H1 (cell line): Measurements from ENCODE around the gene CTIF. TPM values are rescaled to one million over a fixed set of nuclear protein-coding genes. Genes with fewer than 3 reads are reported as not detected.

Experiments used
- CTCF ChIA-PET: fragments of 300-600 bp; sonication (Branson Sonifier 250); formaldehyde crosslinking; loops from one replicate; lab custom pipeline; 2021; ENCODE audit not compliant: partially characterized antibody; lab: Charles Lee
- POLR2A ChIA-PET: fragments of 300-600 bp; sonication (Branson Sonifier 250); formaldehyde crosslinking; loops from one replicate; lab custom pipeline; 2021; ENCODE audit warnings: inconsistent platforms; ENCODE audit not compliant: partially characterized antibody; lab: Charles Lee
- DNase-seq, 2 experiments: peaks; one replicate each; pipeline versions ENCODE4 v3.0.0 to v3.0.0-alpha.2; 2010 to 2022; ENCODE audit warnings: low spot score in 2 of 2, low read depth in 1 of 2, mixed read lengths in 1 of 2
- FAIRE-seq: peaks from 2 replicates; lab custom pipeline; 2011; peaks lifted over from hg19 to GRCh38; lab: Jason Lieb, UNC
- H2AFZ ChIP-seq: 2 replicates; pipeline ENCODE4 v1.8.1; 2012; ENCODE audit warnings: low read length, inconsistent platforms
- H2AK5ac ChIP-seq: 2 replicates; pipeline ENCODE4 v1.6.1; 2013; ENCODE audit warnings: low read depth, low read length
- H2BK120ac ChIP-seq: replicated peaks from 2 replicates; pipeline ENCODE3; 2013; ENCODE audit warnings: low read depth, low read length, inconsistent platforms
- H2BK12ac ChIP-seq: 2 replicates; pipeline ENCODE4 v1.6.1; 2013; ENCODE audit warnings: low read depth, low read length
- H2BK15ac ChIP-seq: 2 replicates; pipeline ENCODE4 v1.6.1; 2013; ENCODE audit warnings: low read length
- H2BK20ac ChIP-seq: 2 replicates; pipeline ENCODE4 v1.6.1; 2013; ENCODE audit warnings: low read length
- H2BK5ac ChIP-seq: 2 replicates; pipeline ENCODE4 v1.6.1; 2013; ENCODE audit warnings: low read depth, low read length
- H3K14ac ChIP-seq: 2 replicates; pipeline ENCODE4 v1.6.1; 2013; ENCODE audit warnings: inconsistent platforms; ENCODE audit not compliant: insufficient read length
- H3K18ac ChIP-seq: 2 replicates; pipeline ENCODE4 v1.6.1; 2013; ENCODE audit warnings: low read length; ENCODE audit errors: extremely low read depth
- H3K23ac ChIP-seq: 2 replicates; pipeline ENCODE4 v1.6.1; 2013; ENCODE audit warnings: inconsistent platforms; ENCODE audit not compliant: insufficient read length
- H3K23me2 ChIP-seq: 2 replicates; pipeline ENCODE4 v1.6.1; 2013; ENCODE audit warnings: low read depth, low read length
- H3K27ac ChIP-seq: 2 replicates; pipeline ENCODE4 v1.6.1; 2011; ENCODE audit warnings: low read depth, low read length, inconsistent platforms
- H3K27me3 ChIP-seq, 4 experiments: replicated peaks in 1 of 4; 1 replicate in 1 of 4; 2 replicates in 3 of 4; pipeline versions ENCODE4 v1.6.1 to v1.8.1; 2011 to 2013; ENCODE audit warnings: low read length in 3 of 4, mild to moderate bottlenecking in 3 of 4, inconsistent platforms in 2 of 4, mixed read lengths in 2 of 4, moderate library complexity in 1 of 4; ENCODE audit not compliant: control insufficient read depth in 3 of 4, insufficient read depth in 3 of 4; ENCODE audit errors: extremely low read depth in 1 of 4
- H3K36me3 ChIP-seq, 4 experiments: 2 replicates each; pipeline versions ENCODE4 v1.6.1 to v1.8.1; 2011 to 2013; ENCODE audit warnings: mild to moderate bottlenecking in 4 of 4, low read length in 3 of 4, moderate library complexity in 2 of 4, control low read depth in 1 of 4, inconsistent platforms in 1 of 4; ENCODE audit not compliant: insufficient read depth in 4 of 4, control insufficient read depth in 2 of 4
- H3K4ac ChIP-seq: replicated peaks from 2 replicates; pipeline ENCODE3; 2013; ENCODE audit warnings: low read length, low read depth, mixed read lengths, inconsistent platforms; ENCODE audit not compliant: insufficient read length
- H3K4me1 ChIP-seq, 4 experiments: replicated peaks in 1 of 4; 1 replicate in 1 of 4; 2 replicates in 3 of 4; pipeline versions ENCODE4 v1.6.1 to v1.8.1; 2011 to 2013; ENCODE audit warnings: low read length in 3 of 4, inconsistent platforms in 2 of 4, mixed read lengths in 1 of 4; ENCODE audit not compliant: insufficient read depth in 4 of 4, control insufficient read depth in 3 of 4
- H3K4me2 ChIP-seq, 2 experiments: 2 replicates each; pipeline versions ENCODE4 v1.6.1 to v1.8.1; 2011 to 2013; ENCODE audit warnings: low read depth in 2 of 2, low read length in 2 of 2, control low read depth in 1 of 2, inconsistent platforms in 1 of 2, mild to moderate bottlenecking in 1 of 2; ENCODE audit not compliant: insufficient read depth in 1 of 2
- H3K4me3 ChIP-seq, 4 experiments: fragments of 200-600, 300-600 bp in 1 of 4; sonication (generic), shearing (Covaris generic), sonication (Bioruptor Twin) in 1 of 4; 2 replicates each; pipeline versions ENCODE4 v1.5.1 to v1.8.1; 2011 to 2016; ENCODE audit warnings: low read length in 4 of 4, low read depth in 3 of 4, control low read depth in 2 of 4, inconsistent platforms in 2 of 4, mild to moderate bottlenecking in 2 of 4, mixed read lengths in 1 of 4, moderate library complexity in 1 of 4; ENCODE audit not compliant: insufficient read depth in 2 of 4; ENCODE audit errors: extremely low read depth in 1 of 4
- H3K56ac ChIP-seq: replicated peaks from 2 replicates; pipeline ENCODE3; 2013; ENCODE audit warnings: low read depth, mild to moderate bottlenecking, mixed read lengths, low read length, inconsistent platforms; ENCODE audit not compliant: insufficient read length
- H3K79me1 ChIP-seq: 2 replicates; pipeline ENCODE4 v1.6.1; 2013; ENCODE audit warnings: low read depth, low read length, control low read depth
- H3K79me2 ChIP-seq, 2 experiments: 2 replicates each; pipeline versions ENCODE4 v1.6.1 to v1.8.1; 2012 to 2013; ENCODE audit warnings: low read length in 2 of 2, mild to moderate bottlenecking in 2 of 2, inconsistent platforms in 1 of 2; ENCODE audit not compliant: insufficient read depth in 2 of 2, control insufficient read depth in 1 of 2
- H3K9ac ChIP-seq, 4 experiments: replicated peaks in 1 of 4; 1 replicate in 1 of 4; 2 replicates in 3 of 4; pipeline versions ENCODE4 v1.6.1 to v1.8.1; 2011 to 2013; ENCODE audit warnings: low read depth in 3 of 4, low read length in 3 of 4, control low read depth in 2 of 4, mild to moderate bottlenecking in 2 of 4, moderate library complexity in 2 of 4, inconsistent platforms in 1 of 4; ENCODE audit errors: extremely low read depth in 1 of 4
- H3K9me3 ChIP-seq, 2 experiments: 2 replicates each; pipeline versions ENCODE4 v1.6.1 to v1.8.1; 2012 to 2013; ENCODE audit warnings: mild to moderate bottlenecking in 2 of 2, moderate library complexity in 2 of 2, control low read depth in 1 of 2, inconsistent platforms in 1 of 2, low read depth in 1 of 2, low read length in 1 of 2, mixed read lengths in 1 of 2; ENCODE audit not compliant: insufficient read depth in 2 of 2
- H4K20me1 ChIP-seq, 2 experiments: replicated peaks in 1 of 2; 2 replicates each; pipeline versions ENCODE3 to v1.8.1; 2011 to 2013; ENCODE audit warnings: inconsistent platforms in 2 of 2, low read length in 2 of 2, mild to moderate bottlenecking in 1 of 2; ENCODE audit not compliant: insufficient read depth in 2 of 2, control insufficient read depth in 1 of 2
- H4K5ac ChIP-seq: 2 replicates; pipeline ENCODE4 v1.6.1; 2013; ENCODE audit warnings: low read length, low read depth, mixed read lengths, inconsistent platforms; ENCODE audit not compliant: insufficient read length
- H4K8ac ChIP-seq: 2 replicates; pipeline ENCODE4 v1.8.0; 2013; ENCODE audit warnings: mild to moderate bottlenecking, moderate library complexity, low read length, inconsistent platforms; ENCODE audit not compliant: insufficient read depth; ENCODE audit errors: extremely low read depth
- H4K91ac ChIP-seq: replicated peaks from 2 replicates; pipeline ENCODE3; 2013; ENCODE audit warnings: low read length, mixed read lengths, inconsistent platforms; ENCODE audit not compliant: insufficient read length
- CEBPB ChIP-seq: IDR thresholded peaks from 2 replicates; pipeline ENCODE4 v1.6.1; 2012; ENCODE audit warnings: low read depth, low read length
- WGBS, 2 experiments: shearing (Covaris generic) in 1 of 2; methylation state at CpG; one replicate each; pipeline versions ENCODE4 v1.1.6 to v1.1.7; 2013 to 2015; ENCODE audit warnings: low lambda C conversion rate in 2 of 2, mixed read lengths in 2 of 2, inconsistent platforms in 1 of 2, low coverage in 1 of 2, missing lambda C conversion rate in 1 of 2; ENCODE audit not compliant: insufficient replicate concordance in 2 of 2, insufficient coverage in 1 of 2, insufficient read length in 1 of 2; ENCODE audit errors: extremely low coverage in 1 of 2, missing lambda C conversion rate in 1 of 2; 5-methylcytosine and 5-hydroxymethylcytosine counted together
- polyA plus RNA-seq, 7 experiments: library from polyadenylated mRNA; depleted of rRNA in 3 of 7; stranded (reverse) in 5 of 7; unstranded in 2 of 7; fragments of >200 nt in 5 of 7; fragments of 200-250 nt in 2 of 7; gene quantifications; 1 replicate in 5 of 7; 2 replicates in 1 of 7; 4 replicates in 1 of 7; pipeline versions ENCODE4 v1.2.1 to v1.2.3, GENCODE V29; 2011 to 2013; ENCODE audit warnings: missing spikeins in 2 of 7, mixed read lengths in 2 of 7
- total RNA-seq: library from RNA; stranded (reverse); fragmentation: NEBNext Ultra II Directional; extraction: Animal tissue kit (Norgen Biotek cat#: 25700); gene quantifications from 2 replicates; pipeline ENCODE4 v1.2.1, GENCODE V29; 2021

CTIF gene
- total and polyA plus RNA-seq, 2 of the 8 experiments (the other 6 are each of a cell fraction or from before 2014, with no cell fraction given), result 9.0 to 17.8 TPM

- Histone ChIP-seq H2BK5ac (no peak overlapping the region), H3K4ac (no peak overlapping the region), H2BK15ac (no peak overlapping the region), H3K27ac (no peak overlapping the region), H4K5ac (no peak overlapping the region), H3K79me2 (no peaks in the 10 kb centered on the region), H3K9ac (no peak overlapping the region), H2BK120ac (no peak overlapping the region), H3K18ac (no peak overlapping the region), H3K14ac (no peak overlapping the region), H3K56ac (no peak overlapping the region), H4K8ac (no peak overlapping the region), H3K9me3 (no peaks in the 10 kb centered on the region), H3K23me2 (no peaks in the 10 kb centered on the region), H2BK12ac (no peak overlapping the region), H3K23ac (no peak overlapping the region), H4K20me1 (peaks cover 0 to 2% of the 10 kb centered on the region in 2 experiments), H3K27me3 (no peaks in the 10 kb centered on the region), H4K91ac (no peak overlapping the region), H2BK20ac (no peak overlapping the region), H3K4me2 (no peak overlapping the region), H3K36me3 (no peaks in the 10 kb centered on the region), H3K79me1 (no peaks in the 10 kb centered on the region), H2AK5ac (no peak overlapping the region), H3K4me1 (peaks cover 0 to 5% (median 0%) of the 10 kb centered on the region in 4 experiments; a peak in 2 of 7 replicates), H2AFZ (no peak overlapping the region), H3K4me3 (no peak overlapping the region)
- 95% methylated on average over 4 of the region's 4 CpGs; no CpG with 5 or more reads in 1 of the 2 experiments for WGBS, 2 experiments
- no peak for TF ChIP-seq CEBPB
- ChIA-PET POLR2A (no interaction called here), CTCF (no interaction called here)
- DNase-seq (no peak), FAIRE-seq (no peak)
Measured at GRCh38 chr18:48719388-48719787, 180.6 kb downstream of the CTIF start.
